Upper lobe of left lung (tissue), 4 donors: ENCODE measurements around the gene PRICKLE1.

Experiments used
- POLR2A ChIP-seq, 4 donors: fragments of 450-650 bp; IDR thresholded peaks; one replicate each; pipeline ENCODE4 v1.5.1; 2016 to 2017; ENCODE audit warnings: antibody characterized with exemption in 4 of 4, mild to moderate bottlenecking in 2 of 4
- TF ChIP-seq, protein P1 (sequence below), 6 experiments: fragments of 450-650 bp in 4 of 6; fragments of 200-600 bp in 2 of 6; sonication (generic) in 2 of 6; IDR thresholded peaks; one replicate each; pipeline ENCODE4 v1.5.1; 2016 to 2019; ENCODE audit warnings: antibody characterized with exemption in 6 of 6

DNA sequence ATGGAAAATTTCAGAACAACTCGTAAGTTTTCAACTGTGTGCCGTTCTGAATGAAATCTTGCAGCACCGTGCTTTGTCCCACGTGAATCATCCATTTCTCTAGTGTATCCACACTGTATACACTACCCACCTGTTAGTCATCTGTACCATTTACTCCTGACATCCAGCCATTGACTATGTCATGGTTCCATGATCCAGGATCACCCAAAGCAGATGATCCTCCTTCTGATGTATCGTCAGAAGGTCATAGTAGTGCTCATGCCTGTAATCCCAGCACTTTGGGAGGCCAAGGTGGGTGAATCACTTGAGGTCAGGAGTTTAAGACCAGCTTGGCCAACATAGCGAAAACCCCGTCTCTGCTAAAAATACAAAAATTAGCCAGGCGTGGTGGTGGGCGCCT, 140.7 kb downstream of the PRICKLE1 start:
- TF ChIP-seq, protein P1, sequence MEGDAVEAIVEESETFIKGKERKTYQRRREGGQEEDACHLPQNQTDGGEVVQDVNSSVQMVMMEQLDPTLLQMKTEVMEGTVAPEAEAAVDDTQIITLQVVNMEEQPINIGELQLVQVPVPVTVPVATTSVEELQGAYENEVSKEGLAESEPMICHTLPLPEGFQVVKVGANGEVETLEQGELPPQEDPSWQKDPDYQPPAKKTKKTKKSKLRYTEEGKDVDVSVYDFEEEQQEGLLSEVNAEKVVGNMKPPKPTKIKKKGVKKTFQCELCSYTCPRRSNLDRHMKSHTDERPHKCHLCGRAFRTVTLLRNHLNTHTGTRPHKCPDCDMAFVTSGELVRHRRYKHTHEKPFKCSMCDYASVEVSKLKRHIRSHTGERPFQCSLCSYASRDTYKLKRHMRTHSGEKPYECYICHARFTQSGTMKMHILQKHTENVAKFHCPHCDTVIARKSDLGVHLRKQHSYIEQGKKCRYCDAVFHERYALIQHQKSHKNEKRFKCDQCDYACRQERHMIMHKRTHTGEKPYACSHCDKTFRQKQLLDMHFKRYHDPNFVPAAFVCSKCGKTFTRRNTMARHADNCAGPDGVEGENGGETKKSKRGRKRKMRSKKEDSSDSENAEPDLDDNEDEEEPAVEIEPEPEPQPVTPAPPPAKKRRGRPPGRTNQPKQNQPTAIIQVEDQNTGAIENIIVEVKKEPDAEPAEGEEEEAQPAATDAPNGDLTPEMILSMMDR (IDR thresholded peaks at IDR 0.05): no peak
- TF ChIP-seq POLR2A (IDR thresholded peaks at IDR 0.05): no peak
